Measurements from ENCODE around the gene HIVEP2.

GRCh38 chr6:142903812-142904211 is 41.2 kb downstream of the HIVEP2 start:
- no peak for TF ChIP-seq POLR2A (IDR thresholded peaks at IDR 0.05; ENCODE audit: low read length)
- no peak for TF ChIP-seq GATA1 (IDR thresholded peaks at IDR 0.05; ENCODE audit: low read depth, low read length)

Data from erythroblast (primary cell).